ENCODE results near the gene C5AR2.
A peak's percentile ranks its signal among the peaks of the same experiment; 100 is the strongest.
"Not testable (repeated sequence)": the region's sequence is repeated elsewhere in the genome, so short reads cannot be mapped to it uniquely, and the experiment has no call there.

The C5AR2 gene

GRCh38 chr19:47323872-47324271 is 8.1 kb upstream of the C5AR2 start:
- no peak for DNase-seq

GRCh38 chr19:47324502-47324901 is 7.5 kb upstream of the C5AR2 start:
- no peak for DNase-seq

- no peak for DNase-seq
These were observed 1.5 kb upstream of the C5AR2 start for GRCh38 chr19:47330466-47330869.

GRCh38 chr19:47331490-47331889 is 485 bp upstream of the C5AR2 start:
- DNase-seq: no peak

- DNase-seq: peak in 1 of 5 donors; percentile 63
These were observed 5.1 kb downstream of the C5AR2 start for GRCh38 chr19:47336765-47337718.

GRCh38 chr19:47339196-47339880 is 7.4 kb downstream of the C5AR2 start:
- no peak for DNase-seq

- DNase-seq: no peak
These were observed 8.7 kb downstream of the C5AR2 start for GRCh38 chr19:47340477-47341208.

- DNase-seq: no peak
These were observed 9.8 kb downstream of the C5AR2 start for GRCh38 chr19:47341734-47342133.

- DNase-seq: no peak
These were observed 11.3 kb downstream of the C5AR2 start for GRCh38 chr19:47343194-47343802.

GRCh38 chr19:47344425-47344824 is 12.4 kb downstream of the C5AR2 start:
- DNase-seq: no peak

- not testable (repeated sequence) for DNase-seq
These were observed 14.0 kb downstream of the C5AR2 start for GRCh38 chr19:47346024-47346423.

GRCh38 chr19:47348819-47349795 is 17.1 kb downstream of the C5AR2 start, which contains the start of gene DHX34:
Gene DHX34, plus strand, starts transcription at chr19:47349315. Its CDS starts 3,716 bp downstream, at chr19:47353031.
- DNase-seq: peak; percentile 97 to 100 (median 98)

- DNase-seq: no peak
These were observed 18.7 kb downstream of the C5AR2 start for GRCh38 chr19:47350630-47351029.

- DNase-seq: no peak
These were observed 19.6 kb downstream of the C5AR2 start for GRCh38 chr19:47351548-47351947.

- DNase-seq: no peak
These were observed 20.1 kb downstream of the C5AR2 start for GRCh38 chr19:47352095-47352494.

GRCh38 chr19:47353307-47353712 is 21.3 kb downstream of the C5AR2 start:
- no peak for DNase-seq

GRCh38 chr19:47356900-47357299 is 24.9 kb downstream of the C5AR2 start:
- DNase-seq: no peak

- no peak for DNase-seq
These were observed 26.1 kb downstream of the C5AR2 start for GRCh38 chr19:47357788-47358680.

GRCh38 chr19:47358936-47359335 is 27.0 kb downstream of the C5AR2 start:
- no peak for DNase-seq

- no peak for DNase-seq
These were observed 30.3 kb downstream of the C5AR2 start for GRCh38 chr19:47362321-47362720.

All from T-helper 1 cell (primary cell).